ENCODE results near the gene STK39.

STK39 gene

GRCh38 chr2:168160897-168161296, 86.5 kb downstream of the STK39 start:
- peak; percentile 32 for TF ChIP-seq CTCF (IDR thresholded peaks at IDR 0.05; ENCODE audit: insufficient read depth, low read depth, low read length, missing control alignments)
- DNase-seq (ENCODE audit: low read depth): peak; percentile 30
- H3K4me3 ChIP-seq (ENCODE audit: low read length): no peak overlapping the region

GRCh38 chr2:168159754-168160585, 87.4 kb downstream of the STK39 start:
- DNase-seq (ENCODE audit: low read depth): no peak
- no peak overlapping the region for H3K4me3 ChIP-seq (ENCODE audit: low read length)
- TF ChIP-seq CTCF (IDR thresholded peaks at IDR 0.05; ENCODE audit: insufficient read depth, low read depth, low read length, missing control alignments): no peak

GRCh38 chr2:168158586-168158985, 88.8 kb downstream of the STK39 start:
- no peak for TF ChIP-seq CTCF (IDR thresholded peaks at IDR 0.05; ENCODE audit: insufficient read depth, low read depth, low read length, missing control alignments)
- H3K4me3 ChIP-seq (ENCODE audit: low read length): no peak overlapping the region
- DNase-seq (ENCODE audit: low read depth): no peak

- H3K4me3 ChIP-seq (ENCODE audit: low read length): no peak overlapping the region
- no peak for TF ChIP-seq CTCF (IDR thresholded peaks at IDR 0.05; ENCODE audit: insufficient read depth, low read depth, low read length, missing control alignments)
- peak; percentile 53 for DNase-seq (ENCODE audit: low read depth)
Measured at GRCh38 chr2:168157926-168158325, 89.5 kb downstream of the STK39 start.

- H3K4me3 ChIP-seq (ENCODE audit: low read length): no peak overlapping the region
- no peak for TF ChIP-seq CTCF (IDR thresholded peaks at IDR 0.05; ENCODE audit: insufficient read depth, low read depth, low read length, missing control alignments)
- no peak for DNase-seq (ENCODE audit: low read depth)
Measured at GRCh38 chr2:168157070-168157469, 90.3 kb downstream of the STK39 start.

GRCh38 chr2:168156661-168157060, 90.7 kb downstream of the STK39 start:
- no peak overlapping the region for H3K4me3 ChIP-seq (ENCODE audit: low read length)
- DNase-seq (ENCODE audit: low read depth): peak; percentile 61
- no peak for TF ChIP-seq CTCF (IDR thresholded peaks at IDR 0.05; ENCODE audit: insufficient read depth, low read depth, low read length, missing control alignments)

- peak; percentile 26 for DNase-seq (ENCODE audit: low read depth)
Measured at GRCh38 chr2:168155680-168156079, 91.7 kb downstream of the STK39 start.

More at GRCh38 chr2:168155680-168156079, 91.7 kb downstream of the STK39 start:
- no peak overlapping the region for H3K4me3 ChIP-seq (ENCODE audit: low read length)
- TF ChIP-seq CTCF (IDR thresholded peaks at IDR 0.05; ENCODE audit: insufficient read depth, low read depth, low read length, missing control alignments): no peak

All from epithelial cell of esophagus (primary cell).